ENCODE results near the gene SEMA3F. TPM values are rescaled to one million over a fixed set of nuclear protein-coding genes. Genes with fewer than 3 reads are reported as not detected.

Gene SEMA3F
- total RNA-seq, 1 experiment from 2014 or later, result 34.0 TPM

DNA sequence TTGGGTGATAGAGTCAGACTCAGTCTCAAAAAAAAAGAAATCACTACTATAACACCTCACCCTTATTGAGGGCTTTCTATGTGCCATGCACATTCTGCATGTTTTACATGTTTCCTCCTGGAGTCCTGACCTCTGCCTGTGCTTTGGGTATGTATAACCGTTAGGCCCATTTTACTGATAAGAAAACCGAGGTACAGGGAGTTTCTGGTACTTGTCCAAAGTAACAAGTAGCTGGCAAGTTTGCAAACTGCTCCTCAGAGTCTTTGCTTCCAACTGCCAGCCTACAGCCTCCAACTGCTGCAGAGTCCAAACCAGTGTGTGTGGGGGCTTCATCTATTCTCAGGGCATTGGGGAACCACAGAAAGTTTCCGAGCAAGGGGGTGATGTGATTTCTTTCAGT, 77.2 kb downstream of the SEMA3F start:
- Histone ChIP-seq H3K4me2 (no peak overlapping the region), H3K36me3 (ENCODE audit: low read depth) (no peaks in the 10 kb centered on the region), H3K27me3 (ENCODE audit: insufficient read depth, low read depth) (no peaks in the 10 kb centered on the region), H3K27ac (no peak overlapping the region), H3F3A (ENCODE audit: insufficient read depth, low read depth) (peaks cover 9% of the 10 kb centered on the region; the same call in 1 of the 2 replicates), H3K9me3 (ENCODE audit: insufficient read depth, low read depth) (no peaks in the 10 kb centered on the region), H3K79me2 (ENCODE audit: low read depth) (peaks cover 9% of the 10 kb centered on the region), H3K9me2 (ENCODE audit: insufficient read depth) (no peaks in the 10 kb centered on the region), H4K20me1 (ENCODE audit: insufficient read depth) (no peaks in the 10 kb centered on the region), H2AFZ (no peak overlapping the region), H3K4me3 (no peak overlapping the region), H3K4me1 (replicated peaks; ENCODE audit: insufficient read depth) (peaks cover 27% of the 10 kb centered on the region)
- intact Hi-C loops (cut with micrococcal nuclease; ENCODE audit: unreplicated experiment), result no loop called here
- no TSS peak for BruUV-seq (replicated peaks)
- TF ChIP-seq CTCF (conservative IDR thresholded peaks at IDR 0.05), result no peak
- TF ChIP-seq EZH2 (IDR thresholded peaks at IDR 0.05; ENCODE audit: low read depth), result no peak
- CTCF ChIA-PET, result no interaction called here
- POLR2A ChIA-PET (ENCODE audit: unreplicated experiment), result no interaction called here
- no peak for DNase-seq

- CTCF ChIA-PET, result interaction anchor here (0.6 to 1.6 kb wide), 4 partner anchors 14 to 1740 kb away, joined by 3 to 22 read pairs (median 6); partner anchors contain the start of gene ABHD14B
- POLR2A ChIA-PET (ENCODE audit: unreplicated experiment), result interaction anchor here (0.6 to 0.7 kb wide), 2 partner anchors 32 to 1439 kb away, joined by 10 to 18 read pairs; no protein-coding TSS in a partner anchor
- TF ChIP-seq EZH2 (IDR thresholded peaks at IDR 0.05; ENCODE audit: low read depth) (no peak), CTCF (conservative IDR thresholded peaks at IDR 0.05) (no peak)
These were observed 78.1 kb downstream of the SEMA3F start for GRCh38 chr3:50233176-50233575.

GRCh38 chr3:50235716-50236483, 80.8 kb downstream of the SEMA3F start, which contains the start of gene GNAI2:
Gene GNAI2 (plus strand): TSS chr3:50236204. CDS start chr3:50236336, 132 bp downstream.
- ChIA-PET POLR2A (ENCODE audit: unreplicated experiment) (interaction anchor here (0.5 to 1.0 kb wide), 9 partner anchors 11 to 109 kb away, joined by 3 to 18 read pairs (median 6); partner anchors contain the start of gene HYAL1), CTCF (interaction anchor here (0.6 to 1.4 kb wide), 3 partner anchors 9 to 318 kb away, joined by 3 to 7 read pairs (median 5); no protein-coding TSS in a partner anchor)
- Histone ChIP-seq H3K9me2 (ENCODE audit: insufficient read depth) (no peaks in the 10 kb centered on the region), H2AFZ (peak within 1 kb of the TSS; percentile 80), H3K27ac (no peak within 1 kb of the TSS), H3K4me2 (peak within 1 kb of the TSS; percentile 93), H3K79me2 (ENCODE audit: low read depth) (peaks cover 23% of the 10 kb centered on the region), H3K27me3 (ENCODE audit: insufficient read depth, low read depth) (no peaks in the 10 kb centered on the region), H3K36me3 (ENCODE audit: low read depth) (no peaks in the 10 kb centered on the region), H3K9me3 (ENCODE audit: insufficient read depth, low read depth) (no peaks in the 10 kb centered on the region), H4K20me1 (ENCODE audit: insufficient read depth) (no peaks in the 10 kb centered on the region), H3K4me1 (replicated peaks; ENCODE audit: insufficient read depth) (peaks cover 24% of the 10 kb centered on the region), H3F3A (ENCODE audit: insufficient read depth, low read depth) (no peaks in the 10 kb centered on the region; the same call in 1 of the 2 replicates), H3K4me3 (peak within 1 kb of the TSS; percentile 66)
- no peak for TF ChIP-seq EZH2 (IDR thresholded peaks at IDR 0.05; ENCODE audit: low read depth)
- TF ChIP-seq CTCF (conservative IDR thresholded peaks at IDR 0.05), result no peak
- intact Hi-C loops (cut with micrococcal nuclease; ENCODE audit: unreplicated experiment), result loop anchor here (2.0 kb wide), 1 partner anchor 29 kb away; no protein-coding TSS in a partner anchor
- BruUV-seq (replicated peaks), result no TSS peak
- peak; percentile 91 to 99 for DNase-seq

More at GRCh38 chr3:50233176-50233575, 78.1 kb downstream of the SEMA3F start:
- Histone ChIP-seq H3K9me2 (ENCODE audit: insufficient read depth) (no peaks in the 10 kb centered on the region), H3K4me2 (no peak overlapping the region), H3F3A (ENCODE audit: insufficient read depth, low read depth) (peaks cover 4% of the 10 kb centered on the region; the same call in 1 of the 2 replicates), H3K9me3 (ENCODE audit: insufficient read depth, low read depth) (no peaks in the 10 kb centered on the region), H2AFZ (no peak overlapping the region), H3K27ac (no peak overlapping the region), H4K20me1 (ENCODE audit: insufficient read depth) (no peaks in the 10 kb centered on the region), H3K79me2 (ENCODE audit: low read depth) (peaks cover 13% of the 10 kb centered on the region), H3K4me3 (no peak overlapping the region), H3K36me3 (ENCODE audit: low read depth) (no peaks in the 10 kb centered on the region), H3K27me3 (ENCODE audit: insufficient read depth, low read depth) (no peaks in the 10 kb centered on the region), H3K4me1 (replicated peaks; ENCODE audit: insufficient read depth) (peaks cover 29% of the 10 kb centered on the region)
- no peak for DNase-seq
- BruUV-seq (replicated peaks), result no TSS peak
- intact Hi-C loops (cut with micrococcal nuclease; ENCODE audit: unreplicated experiment), result no loop called here

Measured in PC-9 (cell line).